ENCODE results near the gene ELP4.
A peak's percentile ranks its signal among the peaks of the same experiment; 100 is the strongest.
"Not testable (repeated sequence)": the region's sequence is repeated elsewhere in the genome, so short reads cannot be mapped to it uniquely, and the experiment has no call there.

ELP4 gene

GRCh38 chr11:31479066-31479465 lies 30.5 kb upstream of the ELP4 start:
- H3K4me1 ChIP-seq, result peaks cover 7% of the 10 kb centered on the region; the same call in 1 of the 2 replicates
- H3K36me3 ChIP-seq, result no peaks in the 10 kb centered on the region
- no peaks in the 10 kb centered on the region for H3K27me3 ChIP-seq
- no peak for DNase-seq
- H3K9me3 ChIP-seq, result no peaks in the 10 kb centered on the region
- H3K4me3 ChIP-seq (ENCODE audit: low read depth, low read length), result no peak overlapping the region
- TF ChIP-seq CTCF (IDR thresholded peaks at IDR 0.05; ENCODE audit: low read depth, low read length), result no peak

- Histone ChIP-seq H3K36me3 (no peaks in the 10 kb centered on the region), H3K27me3 (no peaks in the 10 kb centered on the region), H3K9me3 (no peaks in the 10 kb centered on the region), H3K4me3 (ENCODE audit: low read depth, low read length) (no peak overlapping the region), H3K4me1 (peaks cover 7% of the 10 kb centered on the region; the same call in 1 of the 2 replicates)
- peak; percentile 58 for DNase-seq
- TF ChIP-seq CTCF (IDR thresholded peaks at IDR 0.05; ENCODE audit: low read depth, low read length), result no peak
These were observed 28.6 kb upstream of the ELP4 start for GRCh38 chr11:31480930-31481329.

GRCh38 chr11:31484497-31484896 lies 25.1 kb upstream of the ELP4 start:
- TF ChIP-seq CTCF (IDR thresholded peaks at IDR 0.05; ENCODE audit: low read depth, low read length), result no peak
- DNase-seq, result no peak
- Histone ChIP-seq H3K4me1 (0 out of 2 replicates have a peak, but pooled peaks cover 4% of the 10 kb centered on the region), H3K36me3 (no peaks in the 10 kb centered on the region), H3K9me3 (no peaks in the 10 kb centered on the region), H3K4me3 (ENCODE audit: low read depth, low read length) (no peak overlapping the region), H3K27me3 (no peaks in the 10 kb centered on the region)

- no peaks in the 10 kb centered on the region for H3K36me3 ChIP-seq
- H3K4me1 ChIP-seq, result no peaks in the 10 kb centered on the region
- no peaks in the 10 kb centered on the region for H3K9me3 ChIP-seq
- no peak overlapping the region for H3K4me3 ChIP-seq (ENCODE audit: low read depth, low read length)
- TF ChIP-seq CTCF (IDR thresholded peaks at IDR 0.05; ENCODE audit: low read depth, low read length), result peak; percentile 48
- H3K27me3 ChIP-seq, result no peaks in the 10 kb centered on the region
- peak; percentile 14 for DNase-seq
These were observed 21.7 kb upstream of the ELP4 start for GRCh38 chr11:31487848-31488247.

- DNase-seq, result no peak
- no peaks in the 10 kb centered on the region for H3K4me1 ChIP-seq
- no peak overlapping the region for H3K4me3 ChIP-seq (ENCODE audit: low read depth, low read length)
- no peaks in the 10 kb centered on the region for H3K27me3 ChIP-seq
- no peak for TF ChIP-seq CTCF (IDR thresholded peaks at IDR 0.05; ENCODE audit: low read depth, low read length)
- H3K36me3 ChIP-seq, result no peaks in the 10 kb centered on the region
- no peaks in the 10 kb centered on the region for H3K9me3 ChIP-seq
These were observed 17.1 kb upstream of the ELP4 start for GRCh38 chr11:31492320-31492913.

- DNase-seq, result no peak
- no peak for TF ChIP-seq CTCF (IDR thresholded peaks at IDR 0.05; ENCODE audit: low read depth, low read length)
- Histone ChIP-seq H3K4me1 (no peaks in the 10 kb centered on the region), H3K27me3 (no peaks in the 10 kb centered on the region), H3K36me3 (no peaks in the 10 kb centered on the region), H3K9me3 (no peaks in the 10 kb centered on the region), H3K4me3 (ENCODE audit: low read depth, low read length) (no peak overlapping the region)
These were observed 16.3 kb upstream of the ELP4 start for GRCh38 chr11:31493235-31493634.

- H3K9me3 ChIP-seq; DNase-seq; H3K4me1 ChIP-seq; H3K27me3 ChIP-seq; H3K4me3 ChIP-seq (ENCODE audit: low read depth, low read length); H3K36me3 ChIP-seq: not testable (repeated sequence)
These were observed 15.8 kb upstream of the ELP4 start for GRCh38 chr11:31493762-31494161.

All from BE2C (cell line).